NCI-H2171 treated with DMSO at 0.1 percent for 48 hours (cell line): Measurements from ENCODE around the gene MAD2L2.

ENCODE experiments used
- DNase-seq: peaks from one replicate; lab custom pipeline; 2025; lab: John Stamatoyannopoulos, UW

MAD2L2 gene

DNA sequence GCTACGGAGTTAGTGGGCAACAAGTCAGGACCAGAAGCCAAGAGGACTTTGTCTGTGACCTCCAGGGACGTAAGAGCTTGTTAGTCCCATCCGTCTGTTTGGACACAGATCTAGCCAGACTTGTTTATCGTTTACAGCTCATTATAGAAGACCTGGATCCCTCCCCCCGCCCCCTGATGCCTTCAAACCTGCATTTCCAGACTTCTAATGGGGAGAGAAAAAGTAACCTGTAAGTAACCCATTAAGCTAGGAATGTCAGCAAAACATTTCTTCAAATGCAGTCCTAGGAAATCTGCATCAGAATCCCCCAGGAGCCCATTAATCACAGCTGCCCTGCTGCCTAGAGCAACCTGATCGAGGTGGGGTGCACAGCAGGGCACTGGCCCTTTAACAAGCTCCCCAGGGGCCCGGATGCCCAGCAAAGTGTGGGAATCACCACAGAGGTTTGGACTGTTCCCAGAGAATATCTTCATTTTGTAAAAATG is 1.4 kb upstream of the MAD2L2 start:
- DNase-seq: peak; percentile 48

DNA sequence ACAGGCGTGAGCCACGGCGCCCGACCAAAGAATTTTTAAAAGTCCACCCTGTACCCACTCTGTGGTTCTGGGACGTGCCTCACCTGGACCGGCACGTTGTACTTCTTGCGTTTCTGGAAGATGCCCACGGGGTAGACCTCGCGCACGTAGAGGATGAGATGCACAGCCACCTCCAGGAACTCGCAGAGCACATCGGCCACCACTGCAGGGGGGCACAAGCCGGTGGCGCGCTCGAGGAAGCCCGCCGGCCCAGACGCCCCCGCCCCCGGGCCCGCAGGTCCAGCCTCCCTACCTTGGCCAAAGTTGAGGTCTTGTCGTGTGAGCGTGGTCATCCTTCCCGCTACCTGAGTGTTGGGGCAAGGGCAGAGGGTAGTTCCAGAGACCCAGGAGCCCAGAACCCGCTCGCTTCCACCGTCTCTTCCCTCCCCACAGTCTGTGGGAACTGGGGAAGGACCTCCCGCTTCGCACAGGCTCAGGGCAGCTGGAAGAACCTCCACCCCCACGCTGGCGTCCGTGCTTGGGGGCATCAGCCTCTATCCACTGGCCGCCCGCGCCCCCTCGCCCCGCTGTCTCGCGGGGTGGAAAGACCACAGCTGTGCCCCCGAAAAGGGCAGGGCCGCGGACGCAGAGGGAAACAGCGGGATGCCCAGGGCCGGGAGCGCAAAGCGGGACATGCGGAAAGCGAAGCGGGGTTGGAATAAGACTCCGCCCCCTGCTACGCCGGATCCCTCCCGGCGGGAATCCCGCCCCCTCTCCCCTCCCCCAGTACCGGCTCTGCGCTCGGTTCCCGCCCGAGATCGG is 478 bp downstream of the MAD2L2 start:
- no peak for DNase-seq

DNA sequence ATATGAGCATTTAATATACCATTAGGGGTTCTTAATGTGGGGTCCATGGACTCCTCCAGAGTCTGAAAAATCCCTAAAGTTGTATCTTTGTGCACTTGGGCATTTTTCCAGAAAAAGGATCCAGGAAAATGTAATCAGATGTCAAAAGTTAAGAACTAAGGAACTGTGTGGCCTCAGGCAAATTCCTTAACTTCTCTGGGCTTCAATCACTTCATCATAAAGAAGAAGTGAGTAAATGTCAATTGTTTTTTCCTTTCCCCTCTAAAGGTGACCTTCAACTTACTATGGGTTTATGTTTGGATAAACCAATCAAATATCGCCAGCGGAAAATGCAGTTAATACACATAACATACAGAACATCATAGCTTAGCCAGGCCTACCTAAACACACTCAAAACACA is 2.5 kb downstream of the MAD2L2 start:
- no peak for DNase-seq

DNA sequence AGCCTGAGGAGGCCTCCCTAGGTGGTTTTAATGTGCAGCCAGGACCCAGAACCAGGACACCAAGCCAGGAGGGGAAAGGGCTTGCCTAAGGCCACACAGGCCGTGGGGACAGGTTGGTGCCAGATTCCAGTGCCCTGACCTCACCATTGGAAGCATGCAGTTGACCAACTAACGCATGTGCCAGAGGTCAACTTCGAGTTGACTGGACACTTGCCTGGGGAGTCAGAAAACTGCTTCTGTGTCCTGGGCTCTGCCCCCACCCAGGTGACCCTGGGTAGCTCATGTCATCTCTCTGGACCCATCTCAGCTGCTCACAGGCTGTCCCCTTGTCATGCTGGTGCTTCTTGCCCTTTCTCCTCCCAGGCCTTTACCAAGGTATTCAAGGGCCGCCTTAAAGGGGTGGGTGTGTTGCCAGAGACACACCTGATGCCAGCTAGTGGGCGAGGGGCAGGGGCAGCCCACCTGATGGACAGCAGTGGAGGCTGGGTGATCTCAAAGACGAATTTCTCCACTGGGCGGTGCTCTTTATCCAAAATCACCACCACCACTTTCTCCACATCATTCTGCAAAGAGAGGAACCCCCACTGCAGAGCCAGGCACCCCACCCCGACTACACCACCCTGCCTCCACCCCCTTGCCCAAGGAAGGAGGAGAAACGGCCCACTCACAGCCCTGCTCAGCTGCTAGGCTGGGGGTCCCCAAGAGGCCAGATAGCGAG is 4.4 kb downstream of the MAD2L2 start:
- DNase-seq: no peak

DNA sequence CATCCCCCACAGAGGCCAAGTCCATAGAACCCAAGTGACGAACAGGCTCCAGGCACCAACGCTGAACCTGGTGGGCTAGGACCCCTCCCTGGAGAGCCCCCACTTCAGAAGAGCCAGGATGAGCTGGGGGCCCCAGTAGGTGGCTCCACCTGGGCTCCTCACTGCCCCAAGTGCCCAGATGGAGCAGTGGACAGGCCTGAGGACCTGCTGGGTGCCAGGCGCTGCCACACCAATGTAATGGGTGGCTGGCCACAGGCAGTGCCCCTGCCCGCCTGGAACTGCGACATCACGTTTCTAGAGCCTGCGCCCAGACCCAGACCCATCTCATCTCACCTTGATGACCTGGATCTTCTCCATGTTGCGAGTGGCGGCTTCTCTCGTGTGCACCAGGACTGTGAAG is 5.6 kb downstream of the MAD2L2 start:
- DNase-seq: no peak

DNA sequence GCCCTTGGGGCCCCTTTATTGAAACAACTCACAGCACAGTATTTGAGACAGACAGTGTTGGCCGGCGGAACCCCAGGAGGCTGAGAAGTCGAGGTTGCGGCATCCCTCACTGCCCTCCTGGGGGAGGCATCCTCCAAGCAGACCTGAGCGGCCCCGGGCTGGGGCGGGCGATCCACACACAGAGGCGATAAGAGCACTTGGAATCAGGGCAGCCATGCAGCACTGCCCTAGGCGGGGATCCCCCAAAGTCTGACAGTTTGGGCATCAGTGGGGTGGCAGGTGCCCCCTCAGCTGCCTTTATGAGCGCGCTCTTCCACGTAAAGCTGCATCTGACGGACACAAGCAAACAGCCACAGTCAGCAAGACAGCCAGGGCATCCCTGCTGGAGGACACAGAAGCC is 6.5 kb downstream of the MAD2L2 start:
- DNase-seq: no peak

DNA sequence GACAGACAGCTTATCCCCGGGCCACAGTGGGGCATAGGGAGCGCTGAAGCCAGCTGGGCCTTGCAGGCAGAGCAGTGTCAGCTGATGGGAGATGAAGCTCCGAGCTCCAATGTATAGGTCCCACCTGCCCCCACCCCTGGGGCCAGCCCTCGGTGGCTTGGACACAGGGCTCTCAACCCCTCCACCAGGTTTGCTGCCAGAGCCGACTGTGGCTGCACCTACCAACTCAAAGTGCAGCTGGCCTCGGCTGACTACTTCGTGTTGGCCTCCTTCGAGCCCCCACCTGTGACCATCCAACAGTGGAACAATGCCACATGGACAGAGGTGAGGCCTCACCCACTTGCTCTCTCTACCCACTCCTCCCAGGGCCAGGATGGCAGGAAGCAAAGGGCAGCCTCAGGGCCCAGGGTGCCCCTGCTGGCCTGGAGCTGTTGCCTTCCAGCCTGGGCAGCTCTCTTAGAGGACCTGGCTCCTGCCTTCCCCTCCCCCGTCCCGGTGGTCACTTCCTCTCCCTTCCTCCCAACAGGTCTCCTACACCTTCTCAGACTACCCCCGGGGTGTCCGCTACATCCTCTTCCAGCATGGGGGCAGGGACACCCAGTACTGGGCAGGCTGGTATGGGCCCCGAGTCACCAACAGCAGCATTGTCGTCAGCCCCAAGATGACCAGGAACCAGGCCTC is 7.7 kb downstream of the MAD2L2 start:
- no peak for DNase-seq

DNA sequence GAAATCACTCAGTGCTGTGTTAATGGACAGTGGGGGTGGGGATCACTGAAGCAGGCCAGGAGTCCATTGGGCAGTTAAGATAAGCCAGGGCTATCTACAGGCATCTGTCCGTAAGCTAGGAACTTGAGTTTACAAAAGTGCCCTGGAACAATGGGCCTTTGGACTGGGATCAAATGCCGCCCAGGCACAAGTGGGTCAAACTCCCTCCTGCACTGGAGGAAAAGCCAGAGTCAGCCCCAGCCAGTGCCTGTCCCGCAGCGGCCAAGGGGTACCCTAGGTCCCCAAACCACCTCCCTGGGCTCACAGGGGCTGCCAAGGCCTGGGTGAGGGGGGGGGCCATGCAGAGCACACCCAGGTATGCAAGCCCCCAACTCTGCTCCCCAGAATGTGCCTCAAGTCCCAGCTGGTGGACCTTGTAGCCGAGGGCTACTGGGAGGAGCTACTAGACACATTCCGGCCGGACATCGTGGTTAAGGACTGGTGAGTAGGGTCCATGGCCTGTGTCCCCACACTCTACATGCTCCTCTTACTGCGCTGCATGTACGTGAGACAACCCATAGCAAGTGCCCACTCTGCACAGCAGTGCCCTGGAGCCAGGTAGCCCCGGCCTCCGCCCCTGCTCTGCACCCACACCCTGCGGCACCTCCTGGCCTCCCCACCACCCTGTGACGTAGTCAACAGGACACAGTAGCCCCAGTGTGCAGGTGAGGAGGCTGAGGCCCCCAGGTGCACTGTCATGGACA is 9.2 kb downstream of the MAD2L2 start:
- no peak for DNase-seq

DNA sequence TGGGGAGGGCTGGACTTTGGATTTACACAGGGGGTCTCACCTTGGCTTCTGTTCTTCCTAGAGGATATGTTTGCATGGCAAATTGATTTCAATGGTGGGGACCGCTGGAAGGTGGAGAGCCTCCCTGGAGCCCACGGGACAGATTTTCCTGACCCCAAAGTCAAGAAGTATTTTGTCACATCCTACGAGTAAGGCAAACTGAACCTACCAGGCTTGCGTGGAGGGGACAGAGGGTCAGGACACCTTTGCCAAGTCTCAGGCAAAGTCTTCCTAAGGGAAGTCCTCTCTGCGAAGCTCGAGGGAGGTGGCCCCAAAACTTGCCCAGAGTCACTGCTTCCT is 9.8 kb downstream of the MAD2L2 start:
- no peak for DNase-seq

DNA sequence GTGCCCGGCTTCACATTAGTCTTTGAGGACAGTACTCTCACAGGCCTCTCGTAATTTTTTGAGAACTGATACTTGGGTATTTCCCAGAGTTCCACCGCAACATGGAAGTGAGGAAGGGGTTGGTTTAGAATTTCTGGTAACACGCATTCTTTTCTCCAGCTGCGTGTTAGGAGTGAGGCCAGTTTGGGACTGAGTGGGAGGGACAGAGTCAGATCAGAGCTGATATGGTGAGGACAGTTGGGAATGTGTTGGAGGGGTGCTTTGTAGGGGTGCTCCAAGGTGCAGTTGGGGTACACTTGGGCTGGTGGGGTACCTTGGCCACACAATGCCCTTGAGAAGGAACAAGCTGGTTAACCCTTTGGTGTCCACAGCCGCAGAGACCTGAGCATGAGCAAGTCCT is 10.2 kb downstream of the MAD2L2 start:
- DNase-seq: no peak

DNA sequence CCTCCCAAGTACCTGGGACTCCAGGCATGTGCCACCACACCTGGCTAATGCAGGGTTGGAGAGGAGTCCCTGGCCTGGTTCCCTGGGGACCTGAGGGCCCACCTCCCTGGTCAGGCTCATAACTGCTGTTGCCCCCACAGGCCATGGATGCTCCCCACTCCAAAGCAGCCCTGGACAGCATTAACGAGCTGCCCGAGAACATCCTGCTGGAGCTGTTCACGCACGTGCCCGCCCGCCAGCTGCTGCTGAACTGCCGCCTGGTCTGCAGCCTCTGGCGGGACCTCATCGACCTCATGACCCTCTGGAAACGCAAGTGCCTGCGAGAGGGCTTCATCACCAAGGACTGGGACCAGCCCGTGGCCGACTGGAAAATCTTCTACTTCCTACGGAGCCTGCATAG is 12.4 kb downstream of the MAD2L2 start:
- DNase-seq: no peak

DNA sequence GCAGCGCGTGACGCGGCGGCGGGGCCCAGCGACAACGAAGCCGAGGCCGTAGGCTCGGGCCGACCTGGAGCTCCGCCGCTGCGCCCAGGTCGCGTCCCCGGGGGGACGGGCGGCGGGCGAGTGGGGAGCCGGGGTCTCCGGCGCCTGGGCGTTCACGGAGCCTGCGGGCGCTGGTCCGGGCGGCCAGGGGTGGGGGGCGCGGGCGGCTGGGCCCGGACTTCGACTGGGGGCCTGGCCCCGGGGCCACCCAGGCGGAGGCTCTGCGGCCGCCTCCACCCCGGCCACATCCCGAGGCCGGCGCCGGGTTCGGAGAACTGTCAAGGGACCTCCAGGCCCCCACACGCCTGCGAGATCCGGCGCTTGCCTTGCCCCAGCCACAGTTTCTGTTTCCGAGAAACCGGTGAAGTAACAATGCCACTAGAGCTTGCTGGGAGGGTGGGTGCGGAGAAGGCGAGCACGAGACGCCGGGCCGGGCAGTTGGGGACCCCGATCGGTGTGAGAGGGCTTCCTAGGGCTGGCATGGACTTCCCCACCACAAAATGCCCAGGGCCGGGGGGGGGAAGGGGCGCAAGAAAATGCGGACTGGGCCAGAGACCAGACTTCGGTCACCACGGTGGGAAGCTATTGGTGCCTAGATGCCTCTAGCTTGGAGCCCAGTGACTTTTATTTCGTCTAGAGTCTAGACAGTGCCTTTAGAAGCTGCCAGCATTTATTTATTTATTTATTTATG is 16.4 kb downstream of the MAD2L2 start:
- DNase-seq: peak; percentile 51

DNA sequence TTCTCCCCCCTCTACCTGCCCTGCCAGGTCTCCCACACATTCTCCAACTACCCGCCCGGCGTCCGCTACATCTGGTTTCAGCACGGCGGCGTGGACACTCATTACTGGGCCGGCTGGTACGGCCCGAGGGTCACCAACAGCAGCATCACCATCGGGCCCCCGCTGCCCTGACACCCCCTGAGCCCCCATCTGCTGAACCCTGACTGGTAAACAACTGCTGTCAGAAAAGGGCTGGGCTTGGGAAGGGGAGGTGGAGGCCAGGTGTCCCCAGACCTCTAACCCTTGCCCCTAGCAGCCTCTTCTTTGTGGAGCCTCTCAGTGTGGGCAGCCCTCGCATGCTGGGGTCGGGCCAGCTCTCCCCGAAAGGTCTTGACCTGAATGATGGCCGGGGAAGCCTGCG is 19.8 kb downstream of the MAD2L2 start:
- DNase-seq: no peak

DNA sequence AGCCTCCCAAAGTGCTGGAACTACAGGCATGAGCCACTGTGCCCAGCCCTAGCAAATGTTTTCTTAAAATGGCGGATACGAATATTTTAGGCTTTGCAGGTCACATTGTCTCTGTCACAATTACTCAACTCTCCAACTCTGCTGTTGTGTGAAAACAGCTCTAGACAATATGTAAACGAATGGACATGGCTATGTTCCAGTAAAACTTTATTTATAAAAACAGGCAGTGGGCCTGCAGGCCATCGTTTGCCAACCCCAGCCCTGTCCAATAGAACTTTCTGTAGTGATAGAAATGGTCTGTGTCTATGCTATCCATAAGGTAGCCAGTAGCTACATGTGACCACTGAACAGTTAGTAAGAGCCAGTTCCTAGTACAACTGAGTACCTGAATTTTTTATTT is 21.2 kb downstream of the MAD2L2 start:
- DNase-seq: no peak

DNA sequence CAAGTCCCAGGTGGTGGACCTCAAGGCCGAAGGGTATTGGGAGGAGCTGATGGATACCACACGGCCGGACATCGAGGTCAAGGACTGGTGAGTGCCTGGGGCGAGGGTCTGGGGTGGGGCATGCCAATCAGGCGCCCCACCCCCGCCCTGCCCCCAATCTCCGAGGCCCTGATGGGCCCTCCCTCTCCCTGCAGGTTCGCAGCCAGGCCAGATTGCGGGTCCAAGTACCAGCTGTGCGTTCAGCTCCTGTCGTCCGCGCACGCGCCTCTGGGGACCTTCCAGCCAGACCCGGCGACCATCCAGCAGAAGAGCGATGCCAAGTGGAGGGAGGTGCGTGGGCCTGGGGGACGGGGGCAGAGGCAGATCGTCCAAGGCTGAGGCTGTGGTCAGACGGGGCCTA is 22.4 kb downstream of the MAD2L2 start:
- no peak for DNase-seq

DNA sequence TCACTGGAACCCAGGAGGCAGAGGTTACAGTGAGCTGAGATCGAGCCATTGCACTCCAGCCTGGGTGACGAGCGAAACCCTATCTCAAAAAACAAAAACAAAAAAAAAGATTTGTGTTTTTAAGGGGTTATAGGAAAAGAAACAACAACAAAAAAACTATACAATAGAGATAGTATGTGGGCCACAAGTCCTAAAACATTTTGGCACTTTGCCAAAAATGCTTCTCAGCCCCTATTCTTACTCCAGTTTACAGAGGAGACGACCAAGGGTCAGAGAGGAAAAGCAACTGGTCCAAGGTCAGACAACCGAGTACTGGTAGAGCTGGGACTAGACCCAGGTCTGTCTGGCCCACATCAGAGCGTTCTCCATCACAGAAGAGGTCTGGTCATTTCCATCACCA is 23.3 kb downstream of the MAD2L2 start:
- DNase-seq: no peak

DNA sequence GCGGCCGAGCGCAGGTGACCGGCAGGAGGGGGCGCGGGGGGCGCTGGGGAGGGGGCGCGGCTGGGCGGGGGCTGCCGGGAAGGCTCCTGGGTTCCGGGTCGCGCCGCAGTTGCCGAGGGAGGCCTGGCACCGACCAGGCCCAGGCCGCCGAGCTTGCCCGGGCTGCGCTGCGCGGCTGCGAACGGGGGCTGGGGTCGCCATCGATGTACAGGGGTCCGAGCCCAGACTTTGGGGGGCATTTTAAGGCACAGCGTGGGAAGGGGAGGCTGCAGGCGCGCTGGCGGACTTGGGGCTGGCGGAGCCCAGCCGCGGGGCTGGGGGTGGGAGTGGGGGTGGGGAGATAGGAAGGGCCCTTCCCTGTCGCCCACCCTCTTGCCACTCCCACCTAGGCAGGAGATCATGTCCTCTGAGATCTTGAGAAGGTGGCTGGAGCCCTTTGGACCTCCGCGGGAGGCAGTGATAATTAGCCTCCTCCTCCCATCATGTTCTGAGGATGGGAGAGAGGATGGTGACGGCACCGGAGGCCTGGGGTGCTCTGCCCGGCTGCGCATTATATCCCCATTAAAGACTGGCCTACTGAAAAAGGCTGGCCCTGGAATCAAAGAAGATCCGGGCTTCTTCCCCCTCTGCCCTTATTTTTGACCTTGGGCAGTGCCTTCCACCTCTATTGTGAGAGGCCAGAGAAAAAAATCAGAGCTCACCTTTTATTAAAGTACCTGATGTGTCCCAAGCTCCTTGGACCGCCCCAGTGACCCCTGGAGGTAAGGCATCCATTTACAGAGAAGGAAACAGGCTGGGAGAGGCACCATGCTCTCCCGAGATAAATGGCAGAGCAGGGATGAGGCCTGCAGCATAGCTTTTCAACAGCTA is 25.8 kb downstream of the MAD2L2 start:
- no peak for DNase-seq

DNA sequence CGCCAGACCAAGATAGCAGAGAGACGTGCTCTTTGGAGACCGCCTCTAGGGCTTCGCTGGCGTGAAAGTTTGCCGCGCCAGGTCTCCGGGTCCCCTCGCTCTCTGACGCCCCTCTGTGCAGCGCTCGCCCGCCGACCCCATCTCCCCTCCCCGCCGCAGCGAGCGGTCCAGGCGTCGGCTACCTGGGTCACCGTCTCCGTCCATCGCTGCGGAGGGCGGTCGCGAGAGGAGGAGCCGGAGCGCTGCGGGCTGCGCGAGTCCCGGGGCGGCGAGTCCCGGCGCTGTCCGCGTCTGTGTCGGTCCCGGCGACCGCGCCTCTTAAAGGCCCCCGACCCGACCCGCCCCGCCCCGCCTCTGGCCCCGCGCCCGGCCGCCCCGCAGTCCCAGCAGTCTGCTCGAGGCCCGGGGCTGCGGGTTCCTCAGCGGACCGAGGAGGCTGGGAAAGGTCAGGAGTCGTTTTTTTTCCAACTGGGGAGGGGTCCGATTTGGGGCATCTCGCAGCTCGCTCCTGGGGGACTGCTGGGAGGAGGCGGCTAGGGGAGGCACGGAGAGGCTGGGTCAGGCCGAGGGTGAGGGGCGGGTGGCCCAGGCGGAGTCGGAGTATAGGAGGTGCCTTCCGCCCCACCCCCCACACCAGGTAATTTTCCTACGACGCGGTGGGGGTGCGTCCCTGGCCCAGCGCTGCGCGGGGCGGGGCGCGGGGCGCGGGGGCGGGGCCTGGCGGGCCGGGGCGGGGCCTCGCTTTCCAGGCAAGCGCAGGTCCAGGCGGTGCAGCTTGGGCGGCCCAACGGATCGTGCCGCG is 26.6 kb downstream of the MAD2L2 start, which contains the start of the genes FBXO2 and FBXO44:
Gene FBXO2 (minus strand): TSS at position 293 of the 802 bp plus-strand sequence. CDS start 89 bp downstream, at position 204.
Gene FBXO44 (plus strand): TSS at position 741 of the 802 bp plus-strand sequence. CDS start 959 bp downstream, outside the sequence.
- DNase-seq: peak; percentile 37

DNA sequence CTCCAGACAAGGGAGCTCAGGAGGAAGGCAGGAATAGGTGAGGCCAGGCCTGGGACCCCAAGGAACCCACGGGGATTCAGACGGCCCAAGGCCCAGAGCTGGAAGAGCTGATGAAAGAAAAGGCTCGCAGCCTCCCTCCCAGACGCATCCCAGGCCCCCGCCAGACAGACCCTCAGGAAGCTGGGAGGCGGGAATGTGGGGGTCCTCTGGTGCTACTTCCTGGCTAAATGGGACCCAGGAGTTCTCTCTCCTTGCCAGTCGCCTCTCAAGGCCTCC is 27.1 kb downstream of the MAD2L2 start:
- no peak for DNase-seq
